ENCODE measurements around the gene SFMBT2. TPM values are rescaled to one million over a fixed set of nuclear protein-coding genes. Genes with fewer than 3 reads are reported as not detected.
A peak's percentile ranks its signal among the peaks of the same experiment; 100 is the strongest.
"Not testable (repeated sequence)": the region's sequence is repeated elsewhere in the genome, so short reads cannot be mapped to it uniquely, and the experiment has no call there.

SFMBT2 gene
- total and polyA plus RNA-seq, 7 donors, result 0.53 to 8.2 (median 3.0) TPM

GRCh38 chr10:7302392-7302906 is 108.4 kb downstream of the SFMBT2 start:
- peak in 1 of 4 donors; percentile 53 for ATAC-seq

GRCh38 chr10:7301006-7301778 is 109.6 kb downstream of the SFMBT2 start:
- 61 to 66% (median 61%) methylated on average over 21 of the region's 21 CpGs for WGBS, 3 donors
- TF ChIP-seq CTCF (IDR thresholded peaks at IDR 0.05), result no peak
- no peaks in the 10 kb centered on the region for H3K36me3 ChIP-seq (ENCODE audit: insufficient read depth in 1 of 2, low read depth in 1 of 2)
- no peak overlapping the region for H3K4me3 ChIP-seq
- no peak overlapping the region for H3K27ac ChIP-seq
- DNase-seq (no peak), ATAC-seq (peak in 2 of 4 donors; percentile 35 to 41)
- H3K9me3 ChIP-seq, result no peaks in the 10 kb centered on the region
- H3K27me3 ChIP-seq (ENCODE audit: insufficient read depth in 3 of 3, low read length in 2 of 3), result no peaks in the 10 kb centered on the region
- intact Hi-C loops (cut with DNase I), result no loop called here
- H3K4me1 ChIP-seq, result no peaks in the 10 kb centered on the region

More at GRCh38 chr10:7302392-7302906, 108.4 kb downstream of the SFMBT2 start:
- Histone ChIP-seq H3K4me3 (no peak overlapping the region), H3K27me3 (ENCODE audit: insufficient read depth in 3 of 3, low read length in 2 of 3) (no peaks in the 10 kb centered on the region), H3K4me1 (no peaks in the 10 kb centered on the region), H3K9me3 (no peaks in the 10 kb centered on the region), H3K36me3 (ENCODE audit: insufficient read depth in 1 of 2, low read depth in 1 of 2) (no peaks in the 10 kb centered on the region), H3K27ac (no peak overlapping the region)
- intact Hi-C loops (cut with DNase I), result no loop called here
- WGBS, 3 donors, result 37 to 57% (median 51%) methylated on average over 4 of the region's 4 CpGs
- no peak for DNase-seq
- TF ChIP-seq CTCF (IDR thresholded peaks at IDR 0.05), result no peak

- intact Hi-C loops (cut with DNase I), result no loop called here
- Histone ChIP-seq H3K4me3 (no peak overlapping the region), H3K27me3 (ENCODE audit: insufficient read depth in 3 of 3, low read length in 2 of 3) (no peaks in the 10 kb centered on the region), H3K36me3 (ENCODE audit: insufficient read depth in 1 of 2, low read depth in 1 of 2) (no peaks in the 10 kb centered on the region), H3K4me1 (no peaks in the 10 kb centered on the region), H3K27ac (no peak overlapping the region), H3K9me3 (no peaks in the 10 kb centered on the region)
- peak in 1 of 4 donors; percentile 41 for ATAC-seq
- no peak for TF ChIP-seq CTCF (IDR thresholded peaks at IDR 0.05)
- DNase-seq, result no peak
- 32 to 42% (median 34%) methylated on average over 5 of the region's 5 CpGs for WGBS, 3 donors
These were observed 110.4 kb downstream of the SFMBT2 start for GRCh38 chr10:7300384-7300971.

- intact Hi-C loops (cut with DNase I); H3K4me3 ChIP-seq; H3K27ac ChIP-seq; H3K9me3 ChIP-seq; H3K4me1 ChIP-seq; H3K27me3 ChIP-seq (ENCODE audit: insufficient read depth in 3 of 3, low read length in 2 of 3); H3K36me3 ChIP-seq (ENCODE audit: insufficient read depth in 1 of 2, low read depth in 1 of 2); ATAC-seq; DNase-seq: not testable (repeated sequence)
- 96 to 97% (median 97%) methylated on average over 7 of the region's 7 CpGs for WGBS, 3 donors
These were observed 111.1 kb downstream of the SFMBT2 start for GRCh38 chr10:7299601-7300325.

- WGBS, 3 donors, result 89 to 98% (median 90%) methylated on average over 7 of the region's 7 CpGs
- TF ChIP-seq CTCF (IDR thresholded peaks at IDR 0.05), result no peak
These were observed 112.3 kb downstream of the SFMBT2 start for GRCh38 chr10:7298495-7298894.

More at GRCh38 chr10:7298495-7298894, 112.3 kb downstream of the SFMBT2 start:
- Histone ChIP-seq H3K4me1 (no peaks in the 10 kb centered on the region), H3K4me3 (no peak overlapping the region), H3K36me3 (ENCODE audit: insufficient read depth in 1 of 2, low read depth in 1 of 2) (no peaks in the 10 kb centered on the region), H3K27me3 (ENCODE audit: insufficient read depth in 3 of 3, low read length in 2 of 3) (no peaks in the 10 kb centered on the region), H3K27ac (no peak overlapping the region), H3K9me3 (no peaks in the 10 kb centered on the region)
- DNase-seq, result no peak
- ATAC-seq, result no peak
- intact Hi-C loops (cut with DNase I), result no loop called here
